Heart left ventricle (tissue), 13 donors: ENCODE measurements around the gene MARCHF10.

Experiments used
- CTCF ChIP-seq, 12 donors: fragments of 200-600 bp; sonication (generic) in 4 of 12; IDR thresholded peaks; one replicate each; pipeline versions ENCODE4 v1.5.0 to v1.8.0; 2018 to 2022; ENCODE audit warnings: antibody characterized with exemption in 12 of 12, mild to moderate bottlenecking in 5 of 12
- POLR2A ChIP-seq, 2 donors: fragments of 450-650 bp; IDR thresholded peaks; one replicate each; pipeline ENCODE4 v1.6.1; 2017; ENCODE audit warnings: antibody characterized with exemption in 2 of 2, mild to moderate bottlenecking in 2 of 2, moderate library complexity in 2 of 2
- donor health status: ischemic (EF 13 %, LVEDD 7.1; RV severe dilation, severe dysfunction).
- donor health status: DM: no; HTN: yes; CAD: no.
- donor health status: DM: no; HTN: no; CAD: no.
- donor health status: ischemic (EF 25% LVEDD 6.9; RV normal size, moderate dysfunction).
- donor health status: ischemic (EF 25% LVEDD 5.7; RV mildly dilated, moderate dysfunction).
- donor health status: ischemic (EF 35%, LVEDD 5.7; RV mildly dilated, moderate dysfunction).
- donor health status: nonischemic (EF 11% LVEDD 7.7; RV severe dilation, severe dysfunction).
- donor health status: DM: yes; HTN: yes; CAD: no.
- donor health status: PGD.
- donor health status: ischemic (EF 29% LVEDD 5.4; RV normal size, mild dysfunction).
- donor health status: nonischemic (EF 23%, LVEDD 6.1; RV moderate dilation, normal function).

GRCh38 chr17:62720126-62720850, 87.8 kb downstream of the MARCHF10 start:
- TF ChIP-seq CTCF (IDR thresholded peaks at IDR 0.05) (peak in 7 of 12 donors; percentile 14 to 34 (median 21)), POLR2A (IDR thresholded peaks at IDR 0.05) (no peak)
